ENCODE measurements around the gene EMSY. TPM values are rescaled to one million over a fixed set of nuclear protein-coding genes. Genes with fewer than 3 reads are reported as not detected.

The EMSY gene, protein sequence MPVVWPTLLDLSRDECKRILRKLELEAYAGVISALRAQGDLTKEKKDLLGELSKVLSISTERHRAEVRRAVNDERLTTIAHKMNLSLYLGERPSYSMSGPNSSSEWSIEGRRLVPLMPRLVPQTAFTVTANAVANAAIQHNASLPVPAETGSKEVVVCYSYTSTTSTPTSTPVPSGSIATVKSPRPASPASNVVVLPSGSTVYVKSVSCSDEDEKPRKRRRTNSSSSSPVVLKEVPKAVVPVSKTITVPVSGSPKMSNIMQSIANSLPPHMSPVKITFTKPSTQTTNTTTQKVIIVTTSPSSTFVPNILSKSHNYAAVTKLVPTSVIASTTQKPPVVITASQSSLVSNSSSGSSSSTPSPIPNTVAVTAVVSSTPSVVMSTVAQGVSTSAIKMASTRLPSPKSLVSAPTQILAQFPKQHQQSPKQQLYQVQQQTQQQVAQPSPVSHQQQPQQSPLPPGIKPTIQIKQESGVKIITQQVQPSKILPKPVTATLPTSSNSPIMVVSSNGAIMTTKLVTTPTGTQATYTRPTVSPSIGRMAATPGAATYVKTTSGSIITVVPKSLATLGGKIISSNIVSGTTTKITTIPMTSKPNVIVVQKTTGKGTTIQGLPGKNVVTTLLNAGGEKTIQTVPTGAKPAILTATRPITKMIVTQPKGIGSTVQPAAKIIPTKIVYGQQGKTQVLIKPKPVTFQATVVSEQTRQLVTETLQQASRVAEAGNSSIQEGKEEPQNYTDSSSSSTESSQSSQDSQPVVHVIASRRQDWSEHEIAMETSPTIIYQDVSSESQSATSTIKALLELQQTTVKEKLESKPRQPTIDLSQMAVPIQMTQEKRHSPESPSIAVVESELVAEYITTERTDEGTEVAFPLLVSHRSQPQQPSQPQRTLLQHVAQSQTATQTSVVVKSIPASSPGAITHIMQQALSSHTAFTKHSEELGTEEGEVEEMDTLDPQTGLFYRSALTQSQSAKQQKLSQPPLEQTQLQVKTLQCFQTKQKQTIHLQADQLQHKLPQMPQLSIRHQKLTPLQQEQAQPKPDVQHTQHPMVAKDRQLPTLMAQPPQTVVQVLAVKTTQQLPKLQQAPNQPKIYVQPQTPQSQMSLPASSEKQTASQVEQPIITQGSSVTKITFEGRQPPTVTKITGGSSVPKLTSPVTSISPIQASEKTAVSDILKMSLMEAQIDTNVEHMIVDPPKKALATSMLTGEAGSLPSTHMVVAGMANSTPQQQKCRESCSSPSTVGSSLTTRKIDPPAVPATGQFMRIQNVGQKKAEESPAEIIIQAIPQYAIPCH (N-terminal part only)
- 12.2 to 21.0 TPM (median 16.0 TPM) in 5 replicates for total RNA-seq (2022; extraction: Qiagen RNA extraction; ENCODE audit: low read depth)

DNA sequence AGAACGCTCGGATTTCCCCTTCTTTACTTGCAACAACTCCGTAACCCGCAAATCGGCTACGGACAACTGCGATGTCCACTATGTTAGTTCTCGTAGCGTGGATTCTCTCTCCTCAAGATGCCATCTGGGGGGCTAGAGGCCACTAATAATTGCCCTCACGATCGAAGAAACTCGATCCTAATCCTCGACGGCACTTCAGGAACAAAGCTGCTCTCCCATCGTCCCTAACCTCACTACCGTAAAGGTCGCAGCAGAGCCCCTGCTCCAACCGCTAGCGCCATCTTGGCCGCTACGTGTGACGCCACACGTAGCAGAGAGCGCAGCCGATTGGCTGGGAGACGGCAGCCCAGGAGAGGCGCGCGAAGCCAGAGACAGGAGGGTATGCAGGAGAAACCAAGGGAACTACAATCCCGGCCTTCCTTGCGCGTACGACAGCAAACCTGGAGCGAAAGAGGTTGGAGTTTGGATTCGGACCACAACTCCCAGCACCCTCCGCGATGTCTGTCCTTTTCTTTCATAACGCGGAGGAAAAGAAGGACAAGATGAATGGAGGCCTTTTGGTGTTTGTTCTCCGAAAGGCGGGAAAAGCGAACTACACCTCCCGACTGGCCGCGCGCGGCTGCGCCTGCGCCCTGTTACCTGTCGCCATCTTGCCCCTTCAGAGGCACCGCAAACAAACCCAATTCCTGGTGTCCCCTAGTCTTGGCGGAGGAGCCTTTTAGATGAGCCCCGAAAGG is at the start of gene EMSY:
TSS of gene EMSY (plus strand) at position 635 of the 737 bp plus-strand sequence. CDS start 1,921 bp downstream, outside the sequence.

Other genes with a start within 250 kb of the EMSY start
- gene WNT11, start 238.5 kb upstream of the EMSY start, total RNA-seq (2022; extraction: Qiagen RNA extraction; ENCODE audit: low read depth), result 0.88 to 1.4 TPM (median 1.2 TPM) in 5 replicates
- 47.0 to 57.5 TPM (median 52.3 TPM) in 5 replicates for gene THAP12, start 63.9 kb upstream of the EMSY start, total RNA-seq (2022; extraction: Qiagen RNA extraction; ENCODE audit: low read depth)
- 0.78 to 1.4 TPM (median 1.0 TPM) in 5 replicates for gene GVQW3, start 63.7 kb upstream of the EMSY start, total RNA-seq (2022; extraction: Qiagen RNA extraction; ENCODE audit: low read depth)
- gene LRRC32, start 225.7 kb downstream of the EMSY start, total RNA-seq (2022; extraction: Qiagen RNA extraction; ENCODE audit: low read depth), result 0.13 to 0.29 TPM (median 0.16 TPM) in 5 replicates